GM21528 (cell line): ENCODE measurements around the gene MREG.
"Not testable (repeated sequence)": the region's sequence is repeated elsewhere in the genome, so short reads cannot be mapped to it uniquely, and the experiment has no call there.

Experiments
- ATAC-seq: cut with Tn5 transposase; IDR thresholded peaks from one replicate; pipeline ENCODE4 v1.9.1; 2021; ENCODE audit warnings: mild to moderate bottlenecking, moderate library complexity; ENCODE audit not compliant: unreplicated experiment, low FRiP score

The MREG gene

GRCh38 chr2:215926992-215927391, 86.4 kb downstream of the MREG start:
- ATAC-seq, result not testable (repeated sequence)

DNA sequence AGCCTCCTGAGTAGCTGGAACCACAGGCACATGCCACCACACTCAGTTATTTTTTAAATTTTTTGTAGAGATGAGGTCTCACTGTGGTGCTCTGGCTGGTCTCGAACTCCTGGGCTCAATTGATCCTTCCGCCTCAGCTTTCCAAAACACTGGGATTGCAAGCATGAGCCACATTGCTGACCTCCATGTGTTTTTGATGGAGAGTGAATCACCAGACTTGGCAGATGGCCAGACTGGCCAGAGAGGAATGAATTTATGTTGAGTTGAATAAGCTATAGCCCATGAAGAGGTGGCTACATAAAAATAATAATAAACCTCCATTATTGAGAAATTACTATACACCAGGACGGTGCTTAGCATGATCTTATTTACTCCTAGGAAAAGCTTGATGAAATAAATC, 91.5 kb downstream of the MREG start:
- ATAC-seq, result no peak

DNA sequence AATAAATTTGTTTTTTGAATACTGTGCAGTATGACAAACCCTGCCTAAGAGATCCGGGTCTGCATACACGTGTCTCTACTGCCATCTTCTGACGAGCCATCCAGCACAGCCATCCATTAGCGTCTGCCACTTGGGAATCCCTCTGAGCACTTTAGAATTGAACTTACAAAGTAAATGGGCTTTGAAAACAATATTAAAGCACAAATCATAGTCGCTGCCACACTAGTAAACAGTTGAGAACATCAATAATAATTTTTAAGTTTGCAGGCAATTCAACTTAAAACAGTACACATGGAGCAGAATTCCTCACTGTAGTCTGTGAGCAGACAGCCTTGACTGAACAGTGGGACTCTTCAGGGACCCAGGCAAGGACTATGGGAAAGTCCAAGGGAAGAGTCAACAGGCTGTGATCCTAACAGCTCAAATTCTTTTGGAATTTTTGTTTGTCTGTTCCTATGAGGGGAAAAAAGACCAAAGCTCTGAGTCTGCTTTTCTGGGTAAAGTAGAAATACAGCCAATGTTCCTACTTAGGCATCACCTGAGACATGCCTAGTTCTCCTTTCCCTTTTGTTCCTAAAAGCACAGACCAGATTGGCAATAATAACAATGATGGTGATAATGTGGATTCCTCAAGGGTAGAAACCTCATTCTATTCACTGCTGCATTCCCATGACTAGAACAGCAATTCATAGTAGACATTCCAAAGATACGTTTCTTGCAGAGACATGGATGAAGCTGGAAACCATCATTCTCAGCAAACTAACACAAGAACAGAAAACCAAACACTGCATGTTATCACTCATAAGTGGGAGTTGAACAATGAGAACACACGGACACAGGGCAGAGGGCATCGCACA, 92.9 kb downstream of the MREG start:
- ATAC-seq, result peak; percentile 68

DNA sequence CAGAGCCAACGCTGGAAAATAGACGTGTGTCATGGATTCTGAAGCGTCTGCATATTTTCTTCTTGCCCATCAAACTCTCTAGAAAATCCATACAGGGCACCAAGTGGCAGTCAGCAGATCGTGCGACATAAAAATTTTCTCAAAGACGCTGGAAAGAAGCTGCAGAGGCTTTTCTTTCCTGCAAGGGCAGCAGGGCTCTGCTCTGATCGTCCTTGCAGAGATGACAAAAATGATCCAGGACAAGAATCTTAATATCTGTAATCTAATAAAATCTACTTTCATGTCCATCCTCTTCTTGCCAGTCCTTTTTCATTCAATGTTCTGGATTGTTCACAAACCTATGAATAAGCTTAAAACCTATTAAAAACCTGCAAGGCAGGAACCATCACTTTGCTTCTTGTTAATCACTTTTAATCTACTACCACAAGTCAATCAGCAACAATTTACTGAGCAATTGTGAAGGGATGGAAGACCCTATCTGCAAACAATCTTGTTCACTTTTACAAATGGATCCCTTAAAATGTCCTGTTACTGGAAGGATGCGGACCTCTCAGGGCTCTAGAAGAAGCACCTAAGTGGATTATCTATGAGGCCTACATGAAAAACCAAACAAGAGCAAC, 93.6 kb downstream of the MREG start:
- no peak for ATAC-seq

GRCh38 chr2:215918901-215919599, 94.3 kb downstream of the MREG start:
- ATAC-seq, result no peak

- ATAC-seq, result peak; percentile 79
These were observed 95.3 kb downstream of the MREG start for GRCh38 chr2:215917953-215918620.

- no peak for ATAC-seq
These were observed 97.9 kb downstream of the MREG start for GRCh38 chr2:215915441-215915840.

GRCh38 chr2:215914777-215915165, 98.6 kb downstream of the MREG start:
- ATAC-seq, result no peak

GRCh38 chr2:215914054-215914776, 99.1 kb downstream of the MREG start:
- no peak for ATAC-seq

- no peak for ATAC-seq
These were observed 101.0 kb downstream of the MREG start for GRCh38 chr2:215912299-215912842.

DNA sequence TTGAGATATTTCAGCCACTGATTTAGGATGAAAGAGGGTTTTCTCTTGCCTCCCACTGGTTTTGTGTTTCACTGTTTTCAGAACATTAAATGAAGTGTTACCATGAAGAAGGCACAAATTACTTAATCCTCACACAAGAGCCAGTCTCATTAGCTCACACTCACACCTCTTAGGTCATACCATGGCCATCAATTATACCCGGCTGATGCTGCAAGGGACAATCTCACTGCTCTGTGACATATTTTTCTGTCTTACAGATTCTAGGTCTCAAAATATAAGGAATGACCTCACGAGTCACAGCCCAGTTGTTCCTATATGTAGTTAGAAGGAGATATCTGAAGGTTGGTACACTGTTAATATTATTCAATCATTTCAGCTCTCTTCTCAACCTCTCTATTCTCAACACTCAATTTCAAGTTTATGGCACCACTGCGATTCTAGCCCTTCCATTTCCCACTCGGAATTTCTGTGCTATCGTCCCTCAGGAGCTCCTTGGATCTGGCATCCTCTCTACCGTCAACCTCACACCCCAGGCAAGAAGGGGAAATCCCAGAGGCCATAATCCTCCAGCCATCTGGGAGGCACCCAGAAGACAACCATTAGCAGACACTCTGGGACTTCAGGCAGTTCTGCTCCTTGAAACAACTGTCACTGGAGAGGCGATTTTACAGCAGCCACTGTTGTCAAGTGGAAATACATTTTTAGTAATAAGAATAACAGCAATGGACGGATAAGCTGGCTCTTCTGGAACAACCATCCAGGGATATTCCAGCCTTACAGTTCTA, 101.9 kb downstream of the MREG start:
- ATAC-seq, result no peak

- ATAC-seq, result no peak
These were observed 103.2 kb downstream of the MREG start for GRCh38 chr2:215910180-215910579.

DNA sequence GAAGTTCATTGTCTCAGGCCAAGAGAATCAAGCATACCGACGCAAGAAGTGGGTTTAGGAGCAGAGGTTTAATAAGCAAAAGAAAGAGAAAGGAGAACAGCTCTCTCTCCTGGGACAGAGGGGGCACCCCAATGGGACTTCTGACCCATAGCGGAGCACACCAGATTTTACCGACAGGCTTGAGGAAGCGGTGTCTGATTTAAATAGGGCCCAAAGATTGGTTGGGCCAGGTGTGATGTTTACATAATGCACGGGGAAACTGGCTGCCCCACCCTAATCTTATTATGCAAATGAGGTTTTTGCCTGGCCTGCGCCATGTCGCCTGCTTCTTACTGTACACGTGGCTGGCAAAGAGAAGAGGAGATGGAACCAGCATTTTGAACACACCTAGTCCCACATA, 106.2 kb downstream of the MREG start:
- ATAC-seq, result no peak

- ATAC-seq, result no peak
These were observed 106.9 kb downstream of the MREG start for GRCh38 chr2:215906458-215906857.

- ATAC-seq, result no peak
These were observed 107.7 kb downstream of the MREG start for GRCh38 chr2:215905691-215906090.

DNA sequence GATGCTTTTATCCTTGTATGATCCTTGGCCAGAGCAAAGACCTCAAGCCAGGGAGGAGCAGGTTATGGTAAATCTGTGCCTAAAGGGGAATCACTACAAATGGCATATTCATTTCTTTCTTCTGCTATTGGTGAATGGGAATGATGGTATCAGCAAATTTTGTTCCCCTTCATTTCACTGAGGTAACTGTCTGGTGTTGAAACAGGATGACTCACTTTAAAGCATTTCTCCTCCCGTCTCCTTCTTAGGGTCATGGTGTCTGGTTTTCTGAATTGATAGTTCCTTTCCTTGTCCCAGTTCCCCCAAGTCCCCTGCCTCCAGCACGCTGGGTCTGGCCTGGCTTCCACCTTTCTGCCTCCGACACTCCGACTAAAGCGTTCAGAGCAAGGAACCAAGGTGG, 109.2 kb downstream of the MREG start:
- no peak for ATAC-seq

GRCh38 chr2:215903203-215903602, 110.1 kb downstream of the MREG start:
- ATAC-seq, result no peak

DNA sequence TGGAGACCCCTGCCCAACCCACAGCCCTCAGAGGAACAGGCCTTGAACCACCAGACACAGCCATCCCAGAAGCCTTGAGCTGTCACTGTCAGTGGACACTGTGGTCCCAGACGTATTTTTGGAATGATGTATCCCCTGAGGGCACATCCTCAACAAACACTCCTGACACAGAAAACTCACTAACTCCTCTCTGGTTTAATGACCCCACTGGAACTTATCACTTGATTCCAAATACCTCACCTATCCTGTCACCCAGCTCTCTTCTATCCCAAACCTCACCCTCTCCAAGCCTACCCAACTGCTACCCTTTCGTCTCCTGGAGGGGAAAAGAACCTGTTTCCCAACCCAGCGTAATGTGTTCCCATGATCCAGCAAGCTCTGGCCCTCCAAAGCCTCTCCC, 111.6 kb downstream of the MREG start:
- ATAC-seq, result no peak

DNA sequence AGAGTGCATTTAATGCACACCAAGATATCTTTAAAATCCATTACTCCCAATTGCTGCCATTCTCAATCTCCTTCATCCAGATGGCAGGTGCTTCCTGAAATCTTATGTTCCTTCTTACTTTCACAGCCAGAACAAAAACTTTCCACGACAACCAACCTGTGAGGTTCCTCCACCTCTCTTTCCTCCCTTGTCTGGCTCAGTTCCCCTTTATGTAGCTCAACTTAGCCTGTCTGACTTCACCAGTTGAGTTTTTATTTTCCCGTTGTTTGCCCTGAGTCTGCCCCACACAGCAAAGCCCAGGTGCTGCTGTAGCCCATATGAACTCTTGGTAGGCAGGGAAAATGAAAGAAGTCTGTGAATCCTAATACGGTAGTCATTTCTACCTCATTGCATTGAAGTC, 112.5 kb downstream of the MREG start:
- ATAC-seq, result peak; percentile 68
